GM15510 (cell line): ENCODE measurements around the gene FAM83E.

Experiments
- POLR2A ChIP-seq: IDR thresholded peaks from 3 replicates; pipeline ENCODE4 v1.6.1; 2011; ENCODE audit warnings: borderline replicate concordance; ENCODE audit not compliant: insufficient read length; ENCODE audit errors: extremely low read depth

FAM83E gene

GRCh38 chr19:48634424-48635262, 19.8 kb upstream of the FAM83E start:
- peak; percentile 58 for TF ChIP-seq POLR2A

GRCh38 chr19:48634036-48634342, 19.1 kb upstream of the FAM83E start:
- no peak for TF ChIP-seq POLR2A

- no peak for TF ChIP-seq POLR2A
These were observed 18.5 kb upstream of the FAM83E start for GRCh38 chr19:48633148-48634035.

GRCh38 chr19:48632692-48633147, 17.8 kb upstream of the FAM83E start:
- TF ChIP-seq POLR2A: no peak

- TF ChIP-seq POLR2A: no peak
These were observed 16.3 kb upstream of the FAM83E start for GRCh38 chr19:48631225-48631624.

GRCh38 chr19:48630296-48631063, 15.6 kb upstream of the FAM83E start:
- TF ChIP-seq POLR2A: no peak

GRCh38 chr19:48629599-48630295, 14.9 kb upstream of the FAM83E start:
- no peak for TF ChIP-seq POLR2A

GRCh38 chr19:48629297-48629598, 14.4 kb upstream of the FAM83E start:
- TF ChIP-seq POLR2A: no peak

GRCh38 chr19:48628486-48629296, 13.8 kb upstream of the FAM83E start:
- TF ChIP-seq POLR2A: no peak

- no peak for TF ChIP-seq POLR2A
These were observed 13.0 kb upstream of the FAM83E start for GRCh38 chr19:48627865-48628314.

GRCh38 chr19:48627201-48627864, 12.5 kb upstream of the FAM83E start:
- no peak for TF ChIP-seq POLR2A

- no peak for TF ChIP-seq POLR2A
These were observed 11.0 kb upstream of the FAM83E start for GRCh38 chr19:48625891-48626327.

GRCh38 chr19:48624791-48625723, 10.2 kb upstream of the FAM83E start:
- no peak for TF ChIP-seq POLR2A
